Panc1 (cell line): ENCODE data around the gene RGS17. TPM values are rescaled to one million over a fixed set of nuclear protein-coding genes. Genes with fewer than 3 reads are reported as not detected.
"Not testable (repeated sequence)": the region's sequence is repeated elsewhere in the genome, so short reads cannot be mapped to it uniquely, and the experiment has no call there.

Source experiments
- ATAC-seq: fragments of 200-7000 bp; cut with Tn5 transposase; 2 replicates; pipeline ENCODE4 v1.9.1; 2020; ENCODE audit warnings: mild to moderate bottlenecking, moderate library complexity
- BruUV-seq: library from RNA; stranded (reverse); fragments of 400-500 nt; replicated peaks from 2 replicates; lab custom pipeline; 2021; lab: Mats Ljungman, UMichigan
- CTCF ChIA-PET: fragments of 300-600 bp; sonication (Branson Sonifier 250); formaldehyde crosslinking; loops from one replicate; lab custom pipeline; 2022; ENCODE audit warnings: antibody characterized with exemption; lab: Charles Lee
- POLR2A ChIA-PET: fragments of 300-600 bp; sonication (Branson Sonifier 250); formaldehyde crosslinking; loops from one replicate; lab custom pipeline; 2022; ENCODE audit warnings: antibody characterized with exemption; lab: Charles Lee
- DNase-seq: peaks from one replicate; pipeline ENCODE4 v3.0.0-alpha.2; 2010; ENCODE audit warnings: low read depth, low spot score
- H3K27ac ChIP-seq: 2 replicates; pipeline ENCODE4 v1.5.1; 2011; ENCODE audit warnings: mild to moderate bottlenecking, low read length, inconsistent platforms
- H3K27me3 ChIP-seq: fragments of 200-500 bp; sonication (Bioruptor generic); 2 replicates; pipeline ENCODE4 v1.6.0; 2014; ENCODE audit warnings: low read length, inconsistent platforms; ENCODE audit not compliant: control insufficient read depth, insufficient read depth
- H3K36me3 ChIP-seq: fragments of 200-500 bp; sonication (Bioruptor generic); 2 replicates; pipeline ENCODE4 v1.5.1; 2014; ENCODE audit warnings: inconsistent platforms, mild to moderate bottlenecking, low read length, moderate library complexity; ENCODE audit not compliant: control insufficient read depth, insufficient read depth
- H3K4me1 ChIP-seq: 2 replicates; pipeline ENCODE4 v1.5.1; 2011; ENCODE audit warnings: inconsistent platforms, mild to moderate bottlenecking, low read length, moderate library complexity; ENCODE audit not compliant: control insufficient read depth, insufficient read depth
- H3K4me3 ChIP-seq, 2 experiments: 2 replicates each; pipeline ENCODE4 v1.5.1; 2011 to 2012; ENCODE audit warnings: low read depth in 2 of 2, low read length in 2 of 2, mild to moderate bottlenecking in 2 of 2, inconsistent platforms in 1 of 2, moderate library complexity in 1 of 2
- H3K9me3 ChIP-seq: fragments of 200-500 bp; sonication (Bioruptor generic); 2 replicates; pipeline ENCODE4 v1.5.1; 2014; ENCODE audit warnings: low read depth, mild to moderate bottlenecking, inconsistent platforms, low read length, moderate library complexity; ENCODE audit not compliant: control insufficient read depth, insufficient read depth
- CTCF ChIP-seq: fragments of 450-650 bp; IDR thresholded peaks from 2 replicates; pipeline ENCODE4 v1.5.1; 2017; ENCODE audit warnings: mild to moderate bottlenecking
- POLR2AphosphoS5 ChIP-seq: IDR thresholded peaks from 2 replicates; pipeline ENCODE4 v1.6.1; 2012; ENCODE audit warnings: mild to moderate bottlenecking, low read depth, low read length, moderate library complexity
- SIN3A ChIP-seq: IDR thresholded peaks from 2 replicates; pipeline ENCODE4 v1.6.1; 2012; ENCODE audit warnings: low read depth, mild to moderate bottlenecking, low read length, moderate library complexity, borderline replicate concordance; ENCODE audit not compliant: insufficient read depth
- TCF7L2 ChIP-seq: IDR thresholded peaks from 2 replicates; pipeline ENCODE4 v1.6.1; 2011; ENCODE audit warnings: mild to moderate bottlenecking, low read depth, low read length, inconsistent platforms
- in situ Hi-C: cut with HindIII; loops from 2 replicates; pipeline ENCODE4 v1.10.0; 2016; ENCODE audit warnings: low sequenced_read_pairs, low pct_unique_long_range_greater_than_20kb
- intact Hi-C: fragments of 100-400 bp; cut with micrococcal nuclease; formaldehyde crosslinking; loops from one replicate; pipeline ENCODE4 v1.10.0; 2022; ENCODE audit not compliant: unreplicated experiment
- total RNA-seq: library from RNA; stranded (reverse); gene quantifications from one replicate; pipeline ENCODE4 v1.2.1, GENCODE V29; 2021; ENCODE audit not compliant: unreplicated experiment
- TF ChIP-seq, protein P1 (sequence below), 2 experiments: IDR thresholded peaks; 2 replicates each; pipeline ENCODE4 v1.6.1; 2011 to 2012; ENCODE audit warnings: low read depth in 2 of 2, control low read depth in 1 of 2, low read length in 1 of 2, mild to moderate bottlenecking in 1 of 2, moderate library complexity in 1 of 2; ENCODE audit not compliant: insufficient read depth in 1 of 2

Gene RGS17
- total RNA-seq, 1 experiment from 2014 or later: 8.7 TPM

GRCh38 chr6:153117986-153118879 is 12.8 kb downstream of the RGS17 start:
- no peaks in the 10 kb centered on the region for H3K27me3 ChIP-seq
- H3K36me3 ChIP-seq: no peaks in the 10 kb centered on the region; the same call in 1 of the 2 replicates
- H3K27ac ChIP-seq: no peak overlapping the region
- in situ Hi-C loops (no loop called here), intact Hi-C loops (no loop called here)
- ChIA-PET CTCF (no interaction called here), POLR2A (no interaction called here)
- no peaks in the 10 kb centered on the region for H3K4me1 ChIP-seq
- no peak for DNase-seq
- TF ChIP-seq, protein P1, sequence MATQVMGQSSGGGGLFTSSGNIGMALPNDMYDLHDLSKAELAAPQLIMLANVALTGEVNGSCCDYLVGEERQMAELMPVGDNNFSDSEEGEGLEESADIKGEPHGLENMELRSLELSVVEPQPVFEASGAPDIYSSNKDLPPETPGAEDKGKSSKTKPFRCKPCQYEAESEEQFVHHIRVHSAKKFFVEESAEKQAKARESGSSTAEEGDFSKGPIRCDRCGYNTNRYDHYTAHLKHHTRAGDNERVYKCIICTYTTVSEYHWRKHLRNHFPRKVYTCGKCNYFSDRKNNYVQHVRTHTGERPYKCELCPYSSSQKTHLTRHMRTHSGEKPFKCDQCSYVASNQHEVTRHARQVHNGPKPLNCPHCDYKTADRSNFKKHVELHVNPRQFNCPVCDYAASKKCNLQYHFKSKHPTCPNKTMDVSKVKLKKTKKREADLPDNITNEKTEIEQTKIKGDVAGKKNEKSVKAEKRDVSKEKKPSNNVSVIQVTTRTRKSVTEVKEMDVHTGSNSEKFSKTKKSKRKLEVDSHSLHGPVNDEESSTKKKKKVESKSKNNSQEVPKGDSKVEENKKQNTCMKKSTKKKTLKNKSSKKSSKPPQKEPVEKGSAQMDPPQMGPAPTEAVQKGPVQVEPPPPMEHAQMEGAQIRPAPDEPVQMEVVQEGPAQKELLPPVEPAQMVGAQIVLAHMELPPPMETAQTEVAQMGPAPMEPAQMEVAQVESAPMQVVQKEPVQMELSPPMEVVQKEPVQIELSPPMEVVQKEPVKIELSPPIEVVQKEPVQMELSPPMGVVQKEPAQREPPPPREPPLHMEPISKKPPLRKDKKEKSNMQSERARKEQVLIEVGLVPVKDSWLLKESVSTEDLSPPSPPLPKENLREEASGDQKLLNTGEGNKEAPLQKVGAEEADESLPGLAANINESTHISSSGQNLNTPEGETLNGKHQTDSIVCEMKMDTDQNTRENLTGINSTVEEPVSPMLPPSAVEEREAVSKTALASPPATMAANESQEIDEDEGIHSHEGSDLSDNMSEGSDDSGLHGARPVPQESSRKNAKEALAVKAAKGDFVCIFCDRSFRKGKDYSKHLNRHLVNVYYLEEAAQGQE (IDR thresholded peaks at IDR 0.05; ENCODE audit: insufficient read depth in 1 of 2, low read depth in 2 of 2, low read length in 1 of 2): no peak
- no peak for TF ChIP-seq POLR2AphosphoS5
- TF ChIP-seq TCF7L2: no peak
- no peak for TF ChIP-seq SIN3A
- TF ChIP-seq CTCF: no peak
- H3K4me3 ChIP-seq: no peak overlapping the region
- no peak for ATAC-seq
- H3K9me3 ChIP-seq: 0 out of 2 replicates have a peak, but pooled peaks cover 4% of the 10 kb centered on the region
- BruUV-seq: no TSS peak

DNA sequence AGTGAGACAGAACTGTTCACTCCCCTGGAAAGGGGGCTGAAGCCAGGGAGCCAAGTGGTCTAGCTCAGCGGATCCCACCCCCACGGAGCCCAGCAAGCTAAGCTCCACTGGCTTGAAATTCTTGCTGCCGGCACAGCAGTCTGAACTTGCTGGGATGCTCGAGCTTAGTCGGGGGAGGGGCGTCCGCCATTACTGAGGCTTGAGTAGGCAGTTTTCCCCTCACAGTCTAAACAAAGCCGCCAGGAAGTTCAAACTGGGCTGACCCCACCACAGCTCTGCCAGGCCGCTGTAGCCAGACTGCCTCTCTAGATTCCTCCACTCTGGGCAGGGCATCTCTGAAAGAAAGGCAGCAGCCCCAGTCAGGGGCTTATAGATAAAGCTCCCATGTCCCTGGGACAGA is 20.0 kb downstream of the RGS17 start:
- CTCF ChIA-PET, BruUV-seq, POLR2A ChIA-PET, intact Hi-C loops, H3K36me3 ChIP-seq, H3K4me1 ChIP-seq, H3K9me3 ChIP-seq, ATAC-seq, H3K27me3 ChIP-seq, H3K27ac ChIP-seq, H3K4me3 ChIP-seq, in situ Hi-C loops, DNase-seq: not testable (repeated sequence)

- ATAC-seq, H3K9me3 ChIP-seq, intact Hi-C loops, CTCF ChIA-PET, BruUV-seq, POLR2A ChIA-PET, H3K4me1 ChIP-seq, H3K27me3 ChIP-seq, DNase-seq, in situ Hi-C loops, H3K27ac ChIP-seq, H3K36me3 ChIP-seq, H3K4me3 ChIP-seq: not testable (repeated sequence)
These were observed 20.5 kb downstream of the RGS17 start for GRCh38 chr6:153110612-153111011.
